GM23338 (cell line): ENCODE measurements around the gene FAM20C.

Experiments
- CREB1 ChIP-seq: fragments of 250-450 bp; sonication (Bioruptor Pico); IDR thresholded peaks from 2 replicates; pipeline ENCODE4 v1.5.0; 2020; ENCODE audit warnings: low read depth, mild to moderate bottlenecking, moderate library complexity
- ETS1 ChIP-seq: IDR thresholded peaks from 2 replicates; pipeline ENCODE4 v1.6.1; 2016; ENCODE audit warnings: antibody characterized with exemption
- EZH2 ChIP-seq: fragments of 200-600 bp; sonication (generic); IDR thresholded peaks from one replicate; pipeline ENCODE4 v1.8.0; 2017; ENCODE audit warnings: antibody characterized with exemption, mild to moderate bottlenecking, low read depth; ENCODE audit not compliant: unreplicated experiment
- EZH2phosphoT487 ChIP-seq: fragments of 200-600 bp; sonication (generic); IDR thresholded peaks from one replicate; pipeline ENCODE4 v1.8.1; 2018; ENCODE audit warnings: antibody characterized with exemption; ENCODE audit not compliant: unreplicated experiment
- JUNB ChIP-seq: IDR thresholded peaks from one replicate; pipeline ENCODE4 v1.6.1; 2016; ENCODE audit warnings: antibody characterized with exemption; ENCODE audit not compliant: unreplicated experiment
- NANOG ChIP-seq: IDR thresholded peaks from 2 replicates; pipeline ENCODE4 v1.6.1; 2016; ENCODE audit warnings: antibody characterized with exemption, borderline replicate concordance
- POLR2AphosphoS5 ChIP-seq: IDR thresholded peaks from 2 replicates; pipeline ENCODE4 v1.6.1; 2016; ENCODE audit warnings: antibody characterized with exemption, low read depth
- REST ChIP-seq: IDR thresholded peaks from one replicate; pipeline ENCODE4 v1.6.1; 2018; ENCODE audit warnings: antibody characterized with exemption; ENCODE audit not compliant: unreplicated experiment
- STAT1 ChIP-seq: IDR thresholded peaks from one replicate; pipeline ENCODE4 v1.6.1; 2016; ENCODE audit warnings: antibody characterized with exemption; ENCODE audit not compliant: unreplicated experiment
- ZNF114 ChIP-seq: fragments of 250-450 bp; sonication (Bioruptor Pico); IDR thresholded peaks from 2 replicates; pipeline ENCODE4 v1.5.0; 2020; ENCODE audit warnings: mild to moderate bottlenecking, moderate library complexity
- ZNF331 ChIP-seq: fragments of 250-450 bp; sonication (Bioruptor Pico); IDR thresholded peaks from 2 replicates; pipeline ENCODE4 v1.5.0; 2020; ENCODE audit warnings: low read depth, mild to moderate bottlenecking, moderate library complexity
- ZNF462 ChIP-seq: fragments of 250-450 bp; sonication (Bioruptor Pico); IDR thresholded peaks from 2 replicates; pipeline ENCODE4 v1.5.0; 2020; ENCODE audit warnings: mild to moderate bottlenecking, moderate library complexity
- TF ChIP-seq, protein P1 (sequence below), 2 experiments: fragments of 200-600 bp in 1 of 2; sonication (generic) in 1 of 2; conservative IDR thresholded peaks; 2 replicates each; pipeline versions ENCODE4 v1.5.1 to v1.6.1; 2016 to 2017; ENCODE audit warnings: antibody characterized with exemption in 2 of 2, low read depth in 2 of 2, mild to moderate bottlenecking in 2 of 2, moderate library complexity in 1 of 2

DNA sequence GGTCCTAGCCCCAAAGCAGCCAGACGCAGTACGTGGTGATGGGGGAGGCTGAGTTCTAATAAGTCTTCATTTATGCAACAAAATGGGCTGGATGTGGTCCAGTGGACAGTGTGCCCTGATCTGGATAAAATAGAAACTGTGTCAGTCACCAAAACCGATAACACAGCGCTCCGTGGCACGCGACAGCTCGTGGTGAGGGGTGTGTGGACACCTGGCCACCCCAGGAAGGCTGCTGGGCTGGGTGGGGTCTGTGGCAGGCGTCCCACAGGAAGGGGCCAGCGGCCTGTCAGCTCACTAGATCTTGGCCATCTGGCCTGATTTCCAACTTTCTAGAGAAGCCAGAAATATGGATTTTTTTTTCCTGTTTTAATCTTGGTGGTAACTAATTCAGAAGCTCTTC lies 17.0 kb downstream of the FAM20C start:
- TF ChIP-seq, protein P1, sequence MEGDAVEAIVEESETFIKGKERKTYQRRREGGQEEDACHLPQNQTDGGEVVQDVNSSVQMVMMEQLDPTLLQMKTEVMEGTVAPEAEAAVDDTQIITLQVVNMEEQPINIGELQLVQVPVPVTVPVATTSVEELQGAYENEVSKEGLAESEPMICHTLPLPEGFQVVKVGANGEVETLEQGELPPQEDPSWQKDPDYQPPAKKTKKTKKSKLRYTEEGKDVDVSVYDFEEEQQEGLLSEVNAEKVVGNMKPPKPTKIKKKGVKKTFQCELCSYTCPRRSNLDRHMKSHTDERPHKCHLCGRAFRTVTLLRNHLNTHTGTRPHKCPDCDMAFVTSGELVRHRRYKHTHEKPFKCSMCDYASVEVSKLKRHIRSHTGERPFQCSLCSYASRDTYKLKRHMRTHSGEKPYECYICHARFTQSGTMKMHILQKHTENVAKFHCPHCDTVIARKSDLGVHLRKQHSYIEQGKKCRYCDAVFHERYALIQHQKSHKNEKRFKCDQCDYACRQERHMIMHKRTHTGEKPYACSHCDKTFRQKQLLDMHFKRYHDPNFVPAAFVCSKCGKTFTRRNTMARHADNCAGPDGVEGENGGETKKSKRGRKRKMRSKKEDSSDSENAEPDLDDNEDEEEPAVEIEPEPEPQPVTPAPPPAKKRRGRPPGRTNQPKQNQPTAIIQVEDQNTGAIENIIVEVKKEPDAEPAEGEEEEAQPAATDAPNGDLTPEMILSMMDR (conservative IDR thresholded peaks at IDR 0.05; ENCODE audit: low read depth in 2 of 2): no peak
- no peak for TF ChIP-seq POLR2AphosphoS5
- TF ChIP-seq NANOG: no peak
- TF ChIP-seq STAT1: no peak
- no peak for TF ChIP-seq EZH2
- TF ChIP-seq ZNF331: no peak
- no peak for TF ChIP-seq CREB1 (CRISPR knock-in tag)
- no peak for TF ChIP-seq REST
- TF ChIP-seq ZNF114 (CRISPR knock-in tag): no peak
- no peak for TF ChIP-seq EZH2phosphoT487
- TF ChIP-seq ZNF462 (CRISPR knock-in tag): no peak
- TF ChIP-seq JUNB: no peak
- no peak for TF ChIP-seq ETS1
